Thyroid gland (tissue), 4 donors: ENCODE measurements around the gene ZNF804A.

Experiments used
- POLR2A ChIP-seq, 2 donors: fragments of 450-650 bp; IDR thresholded peaks; one replicate each; pipeline ENCODE4 v1.6.1; 2017; ENCODE audit warnings: antibody characterized with exemption in 2 of 2, mild to moderate bottlenecking in 2 of 2, moderate library complexity in 1 of 2
- TF ChIP-seq, protein P1 (sequence below), 6 experiments: fragments of 200-600 bp in 3 of 6; fragments of 450-650 bp in 3 of 6; sonication (generic) in 3 of 6; IDR thresholded peaks; one replicate each; pipeline ENCODE4 v1.5.1; 2016 to 2019; ENCODE audit warnings: antibody characterized with exemption in 6 of 6, mild to moderate bottlenecking in 2 of 6, inconsistent platforms in 1 of 6, moderate library complexity in 1 of 6

DNA sequence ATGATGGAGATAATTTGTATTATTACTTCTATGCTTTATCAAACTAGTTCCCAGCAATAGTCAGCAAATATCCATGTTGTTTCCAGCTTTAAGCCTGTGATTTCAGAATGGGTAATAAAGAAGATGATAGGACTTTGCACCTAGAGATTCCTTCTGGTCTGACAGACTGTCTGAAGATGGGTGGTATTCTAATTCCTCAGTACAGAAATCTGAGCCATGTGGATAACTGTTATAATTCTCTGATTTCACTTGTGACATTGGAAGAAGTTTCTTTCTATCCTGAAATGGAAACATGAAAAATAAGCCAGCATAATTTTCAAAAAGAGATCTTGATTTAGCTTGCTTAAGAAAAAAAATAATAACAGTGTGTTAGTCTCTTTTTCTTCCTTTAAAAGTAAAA lies 130.1 kb downstream of the ZNF804A start:
- no peak for TF ChIP-seq POLR2A (IDR thresholded peaks at IDR 0.05)
- TF ChIP-seq, protein P1, sequence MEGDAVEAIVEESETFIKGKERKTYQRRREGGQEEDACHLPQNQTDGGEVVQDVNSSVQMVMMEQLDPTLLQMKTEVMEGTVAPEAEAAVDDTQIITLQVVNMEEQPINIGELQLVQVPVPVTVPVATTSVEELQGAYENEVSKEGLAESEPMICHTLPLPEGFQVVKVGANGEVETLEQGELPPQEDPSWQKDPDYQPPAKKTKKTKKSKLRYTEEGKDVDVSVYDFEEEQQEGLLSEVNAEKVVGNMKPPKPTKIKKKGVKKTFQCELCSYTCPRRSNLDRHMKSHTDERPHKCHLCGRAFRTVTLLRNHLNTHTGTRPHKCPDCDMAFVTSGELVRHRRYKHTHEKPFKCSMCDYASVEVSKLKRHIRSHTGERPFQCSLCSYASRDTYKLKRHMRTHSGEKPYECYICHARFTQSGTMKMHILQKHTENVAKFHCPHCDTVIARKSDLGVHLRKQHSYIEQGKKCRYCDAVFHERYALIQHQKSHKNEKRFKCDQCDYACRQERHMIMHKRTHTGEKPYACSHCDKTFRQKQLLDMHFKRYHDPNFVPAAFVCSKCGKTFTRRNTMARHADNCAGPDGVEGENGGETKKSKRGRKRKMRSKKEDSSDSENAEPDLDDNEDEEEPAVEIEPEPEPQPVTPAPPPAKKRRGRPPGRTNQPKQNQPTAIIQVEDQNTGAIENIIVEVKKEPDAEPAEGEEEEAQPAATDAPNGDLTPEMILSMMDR (IDR thresholded peaks at IDR 0.05): no peak
